BJ (cell line): Measurements from ENCODE around the gene XYLT1. TPM values are rescaled to one million over a fixed set of nuclear protein-coding genes. Genes with fewer than 3 reads are reported as not detected.

Experiments
- CTCF ChIA-PET: fragments of 350-600 bp; formaldehyde crosslinking; extraction: SDS; loops from one replicate; lab custom pipeline; 2021; ENCODE audit warnings: antibody characterized with exemption, inconsistent platforms; lab: Yijun Ruan, JAX
- POLR2A ChIA-PET: fragments of 300-600 bp; sonication (Branson Sonifier 250); formaldehyde crosslinking; extraction: SDS; loops from one replicate; lab custom pipeline; 2021; ENCODE audit warnings: antibody characterized with exemption; lab: Charles Lee
- DNase-seq: peaks from one replicate; pipeline ENCODE4 v3.0.0-alpha.2; 2011; ENCODE audit warnings: low read depth
- H3K27me3 ChIP-seq: 2 replicates; pipeline ENCODE4 v1.6.0; 2011; ENCODE audit warnings: low read length; ENCODE audit not compliant: control insufficient read depth, insufficient read depth
- H3K36me3 ChIP-seq: 2 replicates; pipeline ENCODE4 v1.5.1; 2011; ENCODE audit warnings: low read length; ENCODE audit not compliant: control insufficient read depth, insufficient read depth
- H3K4me3 ChIP-seq: 2 replicates; pipeline ENCODE4 v1.5.1; 2011; ENCODE audit warnings: low read depth, mild to moderate bottlenecking, control low read depth, low read length
- polyA plus RNA-seq: library from polyadenylated mRNA; depleted of rRNA; stranded (reverse); fragments of >200 nt; gene quantifications from 2 replicates; pipeline ENCODE4 v1.2.3, GENCODE V29; 2011
- TF ChIP-seq, protein P1 (sequence below): IDR thresholded peaks from 2 replicates; pipeline ENCODE4 v1.5.1; 2011; ENCODE audit warnings: low read depth, mild to moderate bottlenecking, control low read depth, inconsistent platforms, low read length, moderate library complexity; ENCODE audit not compliant: insufficient read depth

XYLT1 gene
- polyA plus RNA-seq, 1 experiment: 15.9 TPM

DNA sequence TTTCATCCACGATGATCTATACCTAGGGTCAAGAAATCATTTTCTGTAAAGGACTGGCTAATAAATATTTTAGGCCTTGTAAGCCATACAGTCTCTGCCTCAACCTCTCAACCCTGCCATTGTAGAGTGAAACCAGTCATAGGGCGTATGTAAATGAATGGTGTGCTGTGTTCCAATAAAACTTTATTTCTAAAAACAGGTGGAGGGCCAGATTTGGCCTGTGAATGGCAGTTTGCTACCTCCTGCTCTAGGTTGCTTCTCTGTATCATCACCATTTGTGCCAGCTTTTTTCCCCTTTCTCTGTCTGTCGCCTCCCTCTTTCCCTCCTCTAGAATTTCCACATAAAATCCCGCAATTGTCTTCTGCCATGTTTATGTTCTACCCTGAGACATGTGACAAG, 181.7 kb downstream of the XYLT1 start:
- no peak for DNase-seq
- TF ChIP-seq, protein P1, sequence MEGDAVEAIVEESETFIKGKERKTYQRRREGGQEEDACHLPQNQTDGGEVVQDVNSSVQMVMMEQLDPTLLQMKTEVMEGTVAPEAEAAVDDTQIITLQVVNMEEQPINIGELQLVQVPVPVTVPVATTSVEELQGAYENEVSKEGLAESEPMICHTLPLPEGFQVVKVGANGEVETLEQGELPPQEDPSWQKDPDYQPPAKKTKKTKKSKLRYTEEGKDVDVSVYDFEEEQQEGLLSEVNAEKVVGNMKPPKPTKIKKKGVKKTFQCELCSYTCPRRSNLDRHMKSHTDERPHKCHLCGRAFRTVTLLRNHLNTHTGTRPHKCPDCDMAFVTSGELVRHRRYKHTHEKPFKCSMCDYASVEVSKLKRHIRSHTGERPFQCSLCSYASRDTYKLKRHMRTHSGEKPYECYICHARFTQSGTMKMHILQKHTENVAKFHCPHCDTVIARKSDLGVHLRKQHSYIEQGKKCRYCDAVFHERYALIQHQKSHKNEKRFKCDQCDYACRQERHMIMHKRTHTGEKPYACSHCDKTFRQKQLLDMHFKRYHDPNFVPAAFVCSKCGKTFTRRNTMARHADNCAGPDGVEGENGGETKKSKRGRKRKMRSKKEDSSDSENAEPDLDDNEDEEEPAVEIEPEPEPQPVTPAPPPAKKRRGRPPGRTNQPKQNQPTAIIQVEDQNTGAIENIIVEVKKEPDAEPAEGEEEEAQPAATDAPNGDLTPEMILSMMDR: no peak
- no peaks in the 10 kb centered on the region for H3K36me3 ChIP-seq
- POLR2A ChIA-PET: no interaction called here
- no peak overlapping the region for H3K4me3 ChIP-seq
- H3K27me3 ChIP-seq: no peaks in the 10 kb centered on the region
- CTCF ChIA-PET: interaction anchor here (1.1 to 1.5 kb wide), 3 partner anchors 10 to 23 kb away, joined by 3 to 5 read pairs (median 3); no protein-coding TSS in a partner anchor

DNA sequence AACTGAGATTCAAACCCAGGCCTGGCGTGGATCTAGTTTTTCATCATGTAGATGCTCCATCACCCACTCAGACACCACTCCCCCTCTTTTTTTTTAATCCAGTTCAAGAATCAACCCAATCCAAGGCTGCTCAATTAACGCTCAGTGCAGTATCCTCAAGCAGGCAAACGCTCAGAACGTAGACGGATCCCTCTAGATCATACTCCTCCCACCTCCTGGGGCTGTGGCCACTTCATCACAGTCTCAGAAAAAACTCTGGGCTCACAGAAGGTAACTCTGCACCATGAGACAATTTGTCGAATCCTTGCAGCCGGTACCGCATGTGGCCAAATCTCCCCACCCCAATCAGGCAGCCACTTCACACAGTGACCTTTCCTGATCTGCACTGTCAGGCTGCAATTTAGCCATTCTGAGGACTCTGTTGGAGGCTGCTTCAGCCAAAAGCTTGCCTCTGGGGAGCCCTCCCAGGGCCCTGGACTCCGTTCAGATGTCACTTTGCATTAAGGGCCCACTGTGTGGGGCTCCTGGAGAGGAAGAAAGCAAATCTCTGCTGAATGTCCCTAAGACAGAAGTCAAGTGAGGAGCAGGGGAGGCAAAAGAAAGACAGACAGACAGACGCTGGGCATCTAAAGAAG, 183.5 kb downstream of the XYLT1 start:
- Histone ChIP-seq H3K4me3 (no peak overlapping the region), H3K36me3 (no peaks in the 10 kb centered on the region), H3K27me3 (no peaks in the 10 kb centered on the region)
- TF ChIP-seq, protein P1: no peak
- no peak for DNase-seq
- ChIA-PET POLR2A (no interaction called here), CTCF (interaction anchor here (1.1 to 1.2 kb wide), 2 partner anchors 14 to 16 kb away, joined by 3 to 4 read pairs; no protein-coding TSS in a partner anchor)

DNA sequence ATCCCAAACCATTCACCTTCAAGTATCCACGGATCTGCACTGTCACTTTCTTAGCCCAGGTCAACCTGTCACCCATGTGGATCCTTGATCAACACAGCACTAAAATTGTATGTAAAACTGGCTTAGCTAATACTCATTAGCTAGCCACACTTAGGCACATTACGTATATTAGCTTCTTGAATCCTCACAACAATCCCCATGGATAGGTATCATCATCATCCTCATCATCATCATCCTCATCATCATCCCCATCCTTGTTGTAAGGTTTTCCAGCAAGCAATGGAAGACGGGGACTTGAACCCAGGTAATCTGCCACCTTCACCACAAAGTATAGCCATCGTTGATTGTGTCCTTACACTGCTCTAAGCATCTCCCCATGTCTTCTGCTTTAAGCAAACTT, 184.3 kb downstream of the XYLT1 start:
- CTCF ChIA-PET: no interaction called here
- Histone ChIP-seq H3K4me3 (no peak overlapping the region), H3K36me3 (no peaks in the 10 kb centered on the region), H3K27me3 (no peaks in the 10 kb centered on the region)
- DNase-seq: no peak
- TF ChIP-seq, protein P1: no peak
- POLR2A ChIA-PET: no interaction called here

DNA sequence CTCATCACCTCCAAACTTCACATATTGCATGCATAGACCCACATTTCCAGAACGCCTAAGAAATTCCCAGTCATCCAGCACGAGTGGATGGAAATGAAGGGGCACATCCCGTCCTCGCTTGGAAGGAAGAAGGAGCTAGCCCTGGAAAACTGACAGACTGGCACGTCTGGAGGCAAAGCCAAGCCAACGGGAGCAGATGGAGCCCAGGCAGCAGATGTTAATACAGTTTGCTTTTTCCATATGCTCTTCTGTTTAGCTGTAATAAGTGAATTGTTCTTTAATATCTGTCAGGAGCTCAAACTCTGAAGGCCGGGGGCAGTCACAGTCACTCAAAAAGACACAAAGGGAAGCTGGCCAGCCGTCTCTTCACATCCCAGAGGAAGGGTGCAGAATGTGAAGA, 187.7 kb downstream of the XYLT1 start:
- ChIA-PET POLR2A (no interaction called here), CTCF (interaction anchor here (0.9 to 1.5 kb wide), 4 partner anchors 9 to 186 kb away, joined by 3 to 9 read pairs (median 3); no protein-coding TSS in a partner anchor)
- H3K4me3 ChIP-seq: no peak overlapping the region
- DNase-seq: no peak
- no peaks in the 10 kb centered on the region for H3K36me3 ChIP-seq
- TF ChIP-seq, protein P1: no peak
- no peaks in the 10 kb centered on the region for H3K27me3 ChIP-seq

DNA sequence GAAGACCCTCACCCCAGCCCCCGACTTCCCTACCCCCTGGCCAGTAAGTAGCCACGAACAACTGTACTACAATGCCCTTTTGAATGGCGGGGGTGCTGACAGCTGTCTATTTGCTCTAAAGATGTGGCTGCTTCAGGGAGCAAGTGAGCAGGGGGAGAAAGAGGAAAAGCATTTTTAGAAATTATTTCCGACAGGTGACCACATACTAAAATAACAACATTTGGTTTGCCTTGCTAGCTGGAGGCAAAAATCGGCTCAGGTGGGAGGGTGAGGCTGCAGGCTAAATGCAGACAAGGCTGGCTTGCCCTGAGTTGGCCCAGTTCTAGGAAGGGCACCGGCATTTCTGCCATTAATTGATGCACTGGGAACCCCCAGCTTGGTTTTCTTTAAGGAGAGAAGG, 188.5 kb downstream of the XYLT1 start:
- CTCF ChIA-PET: interaction anchor here (0.9 to 1.5 kb wide), 3 partner anchors 127 to 187 kb away, joined by 3 to 9 read pairs (median 3); no protein-coding TSS in a partner anchor
- POLR2A ChIA-PET: no interaction called here
- DNase-seq: no peak
- Histone ChIP-seq H3K27me3 (no peaks in the 10 kb centered on the region), H3K36me3 (no peaks in the 10 kb centered on the region), H3K4me3 (no peak overlapping the region)
- TF ChIP-seq, protein P1: no peak
